HUES6 (cell line): Measurements from ENCODE around the gene RASSF3.
"Not testable (repeated sequence)": the region's sequence is repeated elsewhere in the genome, so short reads cannot be mapped to it uniquely, and the experiment has no call there.

Experiments
- H3K27ac ChIP-seq: 2 replicates; pipeline ENCODE4 v1.7.0; 2013; ENCODE audit warnings: low read depth, mild to moderate bottlenecking, low read length, inconsistent platforms
- H3K27me3 ChIP-seq: 2 replicates; pipeline ENCODE4 v1.6.1; 2013; ENCODE audit warnings: low read length; ENCODE audit not compliant: control insufficient read depth, insufficient read depth
- H3K36me3 ChIP-seq: 2 replicates; pipeline ENCODE4 v1.6.1; 2013; ENCODE audit warnings: low read length; ENCODE audit not compliant: control insufficient read depth, insufficient read depth
- H3K4me1 ChIP-seq: 2 replicates; pipeline ENCODE4 v1.6.1; 2013; ENCODE audit warnings: low read length; ENCODE audit not compliant: control insufficient read depth, insufficient read depth
- H3K4me3 ChIP-seq: 2 replicates; pipeline ENCODE4 v1.5.1; 2013; ENCODE audit warnings: low read depth, low read length
- H3K9ac ChIP-seq: one replicate; pipeline ENCODE4 v1.6.1; 2013; ENCODE audit warnings: mild to moderate bottlenecking, low read length
- H3K9me3 ChIP-seq: 2 replicates; pipeline ENCODE4 v1.6.1; 2013; ENCODE audit warnings: low read depth, low read length; ENCODE audit not compliant: control insufficient read depth, insufficient read depth

The RASSF3 gene

DNA sequence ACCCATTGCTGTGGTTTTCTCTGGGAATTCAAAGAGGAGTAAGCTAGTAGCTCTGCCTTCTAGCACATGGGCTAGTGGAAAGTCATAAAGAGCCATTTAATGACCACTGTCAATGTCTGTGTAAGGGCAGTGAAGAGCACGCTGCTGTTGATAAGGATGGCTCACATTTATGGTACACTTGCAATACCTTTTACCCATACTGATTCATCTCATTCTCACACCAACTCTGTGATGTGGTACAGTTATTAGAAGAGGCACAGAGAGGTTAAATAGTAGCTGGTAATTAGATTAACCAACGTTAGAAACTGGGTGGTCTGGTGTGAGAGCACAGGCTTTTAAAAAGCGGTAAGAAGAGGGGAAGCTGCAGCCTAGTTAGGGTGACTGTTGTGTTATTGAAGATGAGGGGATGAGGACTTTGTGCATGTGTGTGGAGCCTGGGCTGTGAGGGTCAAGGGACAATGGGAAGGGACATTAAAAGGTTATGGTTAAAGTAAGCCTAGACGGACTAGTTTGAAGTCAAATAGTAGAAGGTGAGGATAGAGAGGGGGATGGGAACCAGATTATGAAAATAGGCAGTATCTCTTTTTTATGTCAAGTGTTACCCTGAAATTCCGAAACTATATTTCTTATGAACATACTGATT, 25.2 kb downstream of the RASSF3 start:
- Histone ChIP-seq H3K27ac (no peak overlapping the region), H3K27me3 (no peaks in the 10 kb centered on the region), H3K4me1 (peaks cover 21% of the 10 kb centered on the region), H3K36me3 (peaks cover 3% of the 10 kb centered on the region; the same call in 1 of the 2 replicates), H3K9ac (no peak overlapping the region), H3K4me3 (no peak overlapping the region), H3K9me3 (peaks cover 7% of the 10 kb centered on the region)

DNA sequence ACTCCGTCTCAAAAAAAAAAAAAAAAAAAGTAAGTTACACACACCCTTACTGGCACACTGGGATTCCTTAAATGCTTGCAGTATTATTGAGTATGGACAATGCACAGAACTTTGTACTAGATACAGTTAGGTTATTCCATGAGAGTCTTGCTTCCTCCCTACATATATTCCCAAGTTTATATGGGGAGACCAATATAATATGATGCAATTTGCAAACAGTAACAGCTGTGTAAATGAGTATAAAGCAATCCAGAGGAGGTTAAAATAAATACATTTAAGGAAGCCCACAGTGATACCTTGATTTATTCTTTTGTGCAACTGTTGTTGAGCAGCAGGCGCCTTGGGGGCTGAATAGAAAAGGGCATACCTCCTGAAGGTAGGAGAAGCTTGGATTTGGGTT, 26.6 kb downstream of the RASSF3 start:
- Histone ChIP-seq H3K9me3 (peaks cover 7% of the 10 kb centered on the region), H3K4me1 (peaks cover 21% of the 10 kb centered on the region), H3K27me3 (no peaks in the 10 kb centered on the region), H3K4me3 (no peak overlapping the region), H3K36me3 (no peaks in the 10 kb centered on the region), H3K27ac (no peak overlapping the region), H3K9ac (no peak overlapping the region)

GRCh38 chr12:64639466-64639865, 29.2 kb downstream of the RASSF3 start:
- Histone ChIP-seq H3K4me3 (no peak overlapping the region), H3K4me1 (peaks cover 15% of the 10 kb centered on the region), H3K27ac (no peak overlapping the region), H3K27me3 (no peaks in the 10 kb centered on the region), H3K36me3 (no peaks in the 10 kb centered on the region), H3K9me3 (no peaks in the 10 kb centered on the region), H3K9ac (no peak overlapping the region)

DNA sequence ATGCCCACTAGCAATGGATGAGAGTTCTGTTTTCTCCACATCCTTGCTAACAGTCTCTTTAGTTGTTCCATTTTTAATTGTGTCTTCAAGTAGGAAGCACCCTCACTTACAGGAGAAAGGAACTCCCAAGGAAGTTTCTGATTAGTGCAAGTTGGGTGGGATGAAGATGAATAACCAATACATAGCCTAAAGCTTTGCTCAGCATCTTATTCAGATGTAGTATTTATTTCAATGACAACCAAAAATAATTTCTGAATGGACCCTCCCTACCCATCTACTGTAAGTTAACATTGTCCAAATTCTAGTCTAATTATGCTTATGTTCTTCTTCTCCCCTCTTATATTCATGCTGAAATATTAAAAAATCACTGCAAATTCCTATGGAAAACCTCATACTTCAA, 36.0 kb downstream of the RASSF3 start:
- Histone ChIP-seq H3K4me1 (peaks cover 16% of the 10 kb centered on the region), H3K36me3 (no peaks in the 10 kb centered on the region), H3K27me3 (no peaks in the 10 kb centered on the region), H3K9me3 (no peaks in the 10 kb centered on the region), H3K27ac (no peak overlapping the region), H3K9ac (no peak overlapping the region), H3K4me3 (no peak overlapping the region)

DNA sequence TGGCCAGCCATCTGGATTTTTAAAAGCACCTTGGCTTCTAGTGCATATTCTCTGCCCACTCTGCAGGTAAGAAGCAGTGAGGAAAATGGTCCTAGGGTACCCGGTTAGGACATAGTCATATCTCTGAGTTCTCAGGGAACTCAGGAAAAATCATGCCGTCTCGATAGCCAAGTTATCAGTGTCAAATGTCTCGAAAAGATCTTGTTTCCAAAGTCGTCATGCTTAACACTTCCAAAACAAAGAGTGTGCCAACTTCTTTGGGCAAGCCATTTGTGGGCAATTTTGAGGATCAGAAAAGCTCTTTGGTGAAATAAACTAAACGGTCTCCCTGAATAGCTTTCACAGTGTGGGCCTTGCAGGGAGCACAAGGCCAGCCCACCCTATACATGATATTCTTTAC, 39.2 kb downstream of the RASSF3 start:
- Histone ChIP-seq H3K9ac (no peak overlapping the region), H3K9me3 (no peaks in the 10 kb centered on the region), H3K4me3 (no peak overlapping the region), H3K36me3 (no peaks in the 10 kb centered on the region), H3K27me3 (no peaks in the 10 kb centered on the region), H3K4me1 (peaks cover 19% of the 10 kb centered on the region), H3K27ac (no peak overlapping the region)

DNA sequence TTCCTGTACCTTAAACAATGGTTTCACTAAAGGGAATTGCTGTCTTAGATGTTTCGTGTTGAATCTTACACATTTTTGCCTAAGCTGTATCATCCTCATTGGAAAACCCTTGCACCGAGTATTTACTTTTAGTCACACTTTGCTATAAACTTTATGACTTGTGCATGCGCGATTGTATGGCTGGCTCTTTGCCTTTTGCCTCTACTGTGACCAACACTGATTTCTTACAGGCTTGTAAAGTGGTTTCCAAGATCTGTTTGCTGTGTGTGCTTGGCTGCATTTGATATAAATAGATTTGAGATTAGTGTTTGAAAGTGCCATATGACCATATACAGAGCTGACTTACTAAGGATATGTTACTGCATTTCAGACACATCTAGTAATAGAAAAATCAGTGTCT, 40.5 kb downstream of the RASSF3 start:
- Histone ChIP-seq H3K4me3 (no peak overlapping the region), H3K9me3 (no peaks in the 10 kb centered on the region), H3K9ac (no peak overlapping the region), H3K36me3 (no peaks in the 10 kb centered on the region), H3K4me1 (peaks cover 19% of the 10 kb centered on the region), H3K27ac (no peak overlapping the region), H3K27me3 (no peaks in the 10 kb centered on the region)

- Histone ChIP-seq H3K4me3 (no peak overlapping the region), H3K9ac (no peak overlapping the region), H3K4me1 (peaks cover 19% of the 10 kb centered on the region), H3K27ac (no peak overlapping the region), H3K9me3 (no peaks in the 10 kb centered on the region), H3K36me3 (no peaks in the 10 kb centered on the region), H3K27me3 (no peaks in the 10 kb centered on the region)
These were observed 42.1 kb downstream of the RASSF3 start for GRCh38 chr12:64652346-64652745.

DNA sequence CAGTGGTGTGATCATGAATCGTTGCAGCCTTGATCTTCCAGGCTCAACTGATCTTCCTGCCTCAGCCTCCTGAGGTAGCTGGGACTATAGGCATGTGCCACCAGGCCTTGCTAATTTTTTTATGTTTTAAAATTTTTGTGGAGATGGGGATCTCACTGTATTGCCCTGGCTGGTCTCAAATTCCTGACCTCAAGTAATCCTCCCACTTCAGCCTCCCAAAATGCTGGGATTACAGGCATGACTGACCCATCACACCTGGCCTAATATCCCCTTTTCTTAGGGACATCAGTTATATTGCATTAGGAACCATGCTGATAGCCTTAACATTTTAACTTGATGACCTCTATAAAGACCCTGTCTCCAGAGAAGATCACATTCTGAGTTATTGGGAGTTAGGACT, 42.8 kb downstream of the RASSF3 start:
- Histone ChIP-seq H3K27ac (no peak overlapping the region), H3K27me3 (no peaks in the 10 kb centered on the region), H3K9me3 (no peaks in the 10 kb centered on the region), H3K9ac (no peak overlapping the region), H3K4me1 (peaks cover 19% of the 10 kb centered on the region), H3K36me3 (no peaks in the 10 kb centered on the region), H3K4me3 (no peak overlapping the region)

- not testable (repeated sequence) for H3K4me3 ChIP-seq, H3K36me3 ChIP-seq, H3K9me3 ChIP-seq, H3K27me3 ChIP-seq, H3K9ac ChIP-seq, H3K27ac ChIP-seq
- H3K4me1 ChIP-seq, result peaks cover 19% of the 10 kb centered on the region
These were observed 43.6 kb downstream of the RASSF3 start for GRCh38 chr12:64653907-64654306.

DNA sequence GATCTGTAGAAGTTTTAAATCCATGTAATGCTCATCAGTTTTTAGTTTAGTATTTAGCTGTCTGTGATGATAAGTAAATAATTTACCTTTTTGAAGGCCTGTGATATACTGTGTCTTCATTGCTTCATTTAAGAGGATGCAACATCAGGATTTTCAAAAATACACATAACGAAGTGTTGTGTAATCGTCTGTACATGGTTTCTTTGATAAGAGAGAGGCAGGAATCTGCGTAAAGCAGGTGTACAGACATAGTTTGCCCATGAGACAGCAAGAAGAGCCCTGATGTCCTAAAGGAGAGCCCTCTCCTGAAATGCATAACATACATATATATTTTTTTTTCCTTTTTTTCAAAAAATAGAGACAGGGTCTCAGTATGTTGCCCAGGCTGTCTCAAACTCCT, 44.8 kb downstream of the RASSF3 start:
- no peaks in the 10 kb centered on the region for H3K9me3 ChIP-seq
- no peaks in the 10 kb centered on the region for H3K27me3 ChIP-seq
- H3K4me1 ChIP-seq, result peaks cover 10% of the 10 kb centered on the region
- no peak overlapping the region for H3K4me3 ChIP-seq
- no peaks in the 10 kb centered on the region for H3K36me3 ChIP-seq
- H3K9ac ChIP-seq, result no peak overlapping the region
- no peak overlapping the region for H3K27ac ChIP-seq

DNA sequence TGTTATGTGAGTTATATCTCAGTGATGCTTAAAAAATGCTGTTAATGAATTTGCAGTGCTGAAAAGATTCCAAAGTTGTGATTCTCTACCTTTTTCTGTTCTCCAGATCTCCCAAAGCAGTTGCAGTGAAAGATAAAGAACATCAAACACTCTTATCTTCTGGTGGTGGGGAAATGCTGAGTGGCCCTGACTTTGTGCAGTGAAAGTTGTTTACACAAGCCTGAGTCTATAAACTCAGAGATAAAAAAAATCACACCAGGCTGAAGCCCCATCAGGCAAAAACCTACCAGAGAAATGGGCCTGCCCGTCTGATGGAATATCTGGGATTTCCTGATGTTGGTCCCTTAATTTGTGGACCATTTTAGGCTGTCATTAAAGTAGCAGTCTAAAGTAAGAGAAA, 46.1 kb downstream of the RASSF3 start:
- H3K36me3 ChIP-seq, result no peaks in the 10 kb centered on the region
- H3K9ac ChIP-seq, result no peak overlapping the region
- H3K4me3 ChIP-seq, result no peak overlapping the region
- no peaks in the 10 kb centered on the region for H3K27me3 ChIP-seq
- H3K27ac ChIP-seq, result no peak overlapping the region
- peaks cover 3% of the 10 kb centered on the region for H3K4me1 ChIP-seq
- H3K9me3 ChIP-seq, result no peaks in the 10 kb centered on the region
